ENCODE measurements around the gene SORCS2.

SORCS2 gene

GRCh38 chr4:7761312-7761711 lies 569.0 kb downstream of the SORCS2 start:
- DNase-seq, result no peak

- peak; percentile 57 to 59 for DNase-seq
These were observed 569.4 kb downstream of the SORCS2 start for GRCh38 chr4:7761720-7762119.

GRCh38 chr4:7762376-7763030 lies 570.2 kb downstream of the SORCS2 start:
- no peak for DNase-seq

DNA sequence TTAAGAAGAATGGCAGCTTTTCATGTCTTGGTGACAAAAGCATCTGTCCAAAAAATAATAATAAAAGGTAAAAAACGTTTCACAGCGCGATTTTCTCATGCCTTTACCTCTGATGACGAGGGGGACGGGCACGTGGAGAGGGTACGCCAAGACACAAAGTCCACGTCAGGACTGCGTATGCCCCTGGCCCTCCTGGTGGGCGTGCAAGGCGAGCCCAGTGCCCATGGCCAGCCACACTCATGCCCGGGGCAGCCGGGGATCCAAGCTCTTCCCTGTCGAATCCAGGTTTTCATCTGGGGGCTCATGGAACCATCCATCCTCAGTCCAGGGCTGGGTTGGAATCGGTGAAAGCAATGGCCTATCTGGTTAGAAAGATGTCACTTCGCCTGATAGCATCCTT lies 570.8 kb downstream of the SORCS2 start:
- DNase-seq, result no peak

GRCh38 chr4:7763788-7764187 lies 571.5 kb downstream of the SORCS2 start:
- no peak for DNase-seq

GRCh38 chr4:7764466-7764865 lies 572.1 kb downstream of the SORCS2 start:
- no peak for DNase-seq

DNA sequence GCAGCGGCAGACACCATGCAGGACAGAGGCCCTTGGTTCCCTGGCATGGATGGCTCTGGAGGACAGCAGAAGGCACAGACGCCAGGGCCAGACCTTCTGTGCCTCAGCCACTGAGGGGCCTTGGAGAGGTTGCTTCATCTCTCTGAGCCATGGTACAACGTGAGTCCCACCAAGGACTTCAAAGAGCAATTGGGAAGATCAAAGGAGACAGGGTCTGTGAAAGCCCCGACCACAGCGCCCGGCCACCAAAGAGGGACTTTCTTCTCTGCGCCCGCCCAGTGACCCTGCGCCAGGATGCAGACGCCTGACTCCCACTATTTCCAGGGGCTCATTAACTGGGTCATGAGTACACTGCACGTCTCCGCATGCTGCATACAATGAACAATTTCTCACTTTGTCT lies 573.3 kb downstream of the SORCS2 start:
- DNase-seq, result no peak

DNA sequence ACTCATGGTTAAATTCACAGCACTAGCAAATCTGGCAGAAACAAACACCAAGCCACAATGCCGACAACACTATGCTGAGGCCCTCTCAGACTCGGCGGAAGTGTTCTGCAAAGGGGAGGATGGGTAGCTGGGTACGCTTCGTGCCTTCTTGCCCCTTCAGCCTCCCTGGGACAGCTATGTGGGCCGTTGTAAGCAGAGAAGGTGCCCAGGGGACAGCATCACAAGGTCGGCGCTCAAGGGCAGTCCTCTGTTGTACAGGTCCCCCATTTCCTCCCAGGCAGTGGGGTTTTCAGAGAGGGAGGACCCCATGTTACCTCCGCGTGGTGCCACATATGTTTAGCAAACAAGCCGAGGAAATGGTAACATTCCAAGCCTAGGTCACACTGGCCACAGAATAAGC lies 573.7 kb downstream of the SORCS2 start:
- no peak for DNase-seq

DNA sequence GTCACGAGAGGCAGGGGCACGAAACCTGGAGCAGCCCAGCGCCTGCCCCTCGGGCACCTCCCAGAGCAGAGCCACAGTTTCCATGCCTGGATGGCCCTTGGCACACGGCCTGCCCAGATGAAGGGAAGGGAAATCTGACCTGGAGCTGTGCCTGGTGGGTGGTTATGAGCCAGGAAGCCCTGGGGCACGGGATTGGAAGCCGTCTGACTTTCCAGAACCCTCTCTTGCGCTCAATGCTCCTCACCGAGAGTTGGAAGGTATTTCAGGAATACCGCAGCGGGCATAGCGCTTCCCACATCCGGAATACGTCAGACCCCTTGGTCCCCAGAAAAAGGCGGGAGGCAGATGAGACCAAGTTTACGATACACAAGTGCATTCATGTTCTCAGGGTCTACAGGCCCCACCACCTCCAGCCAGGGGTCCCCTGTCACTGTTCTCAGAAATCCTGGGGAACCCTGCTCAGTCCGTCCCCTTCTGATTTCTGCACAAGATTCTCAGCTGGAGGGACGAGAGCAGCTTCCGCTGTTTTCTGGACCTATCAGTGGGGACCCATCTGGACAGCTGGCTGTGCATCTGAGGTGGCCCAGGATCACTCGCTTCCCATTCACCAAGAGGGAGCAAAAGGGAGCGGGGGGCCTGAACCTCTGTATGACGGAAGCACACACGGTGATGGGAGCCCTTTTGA lies 574.5 kb downstream of the SORCS2 start:
- no peak for DNase-seq

DNA sequence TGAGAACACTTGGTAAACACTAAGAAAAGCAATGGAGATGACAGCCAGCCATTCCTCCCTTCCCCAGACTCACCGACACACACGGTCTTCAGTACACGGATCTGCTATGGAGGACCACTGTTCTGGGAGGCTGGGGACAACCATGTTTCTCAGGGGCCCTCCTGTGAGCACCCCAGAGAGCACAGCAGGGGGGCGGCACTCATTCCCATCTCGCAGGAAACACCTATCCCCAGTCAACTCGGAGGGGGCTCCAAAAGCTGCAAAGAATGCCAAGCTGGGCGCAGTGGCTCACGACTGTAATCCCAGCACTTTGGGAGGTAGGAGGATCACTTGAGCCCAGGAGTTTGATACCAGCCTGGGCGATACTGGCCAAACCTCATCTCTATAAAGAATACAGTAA lies 575.2 kb downstream of the SORCS2 start:
- no peak for DNase-seq

DNA sequence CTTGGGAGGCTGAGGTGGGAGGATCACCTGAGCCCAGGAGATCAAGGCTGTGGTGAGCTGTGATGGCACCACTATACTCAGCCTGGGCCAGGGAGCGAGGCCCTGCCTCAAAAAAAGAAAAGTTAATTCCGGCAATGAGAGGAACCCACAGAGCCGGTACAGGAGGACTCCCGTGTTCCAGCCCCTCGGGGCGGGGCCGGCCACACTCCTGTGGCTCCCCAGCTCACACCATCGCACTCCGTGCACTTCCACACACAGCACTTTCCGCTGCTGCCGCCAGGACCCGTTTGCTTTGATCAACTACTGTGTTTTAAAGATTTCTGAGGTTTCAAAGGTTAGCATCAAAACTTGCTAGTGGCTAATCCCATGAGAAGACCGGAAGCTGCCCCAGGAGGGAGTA lies 575.6 kb downstream of the SORCS2 start:
- no peak for DNase-seq

DNA sequence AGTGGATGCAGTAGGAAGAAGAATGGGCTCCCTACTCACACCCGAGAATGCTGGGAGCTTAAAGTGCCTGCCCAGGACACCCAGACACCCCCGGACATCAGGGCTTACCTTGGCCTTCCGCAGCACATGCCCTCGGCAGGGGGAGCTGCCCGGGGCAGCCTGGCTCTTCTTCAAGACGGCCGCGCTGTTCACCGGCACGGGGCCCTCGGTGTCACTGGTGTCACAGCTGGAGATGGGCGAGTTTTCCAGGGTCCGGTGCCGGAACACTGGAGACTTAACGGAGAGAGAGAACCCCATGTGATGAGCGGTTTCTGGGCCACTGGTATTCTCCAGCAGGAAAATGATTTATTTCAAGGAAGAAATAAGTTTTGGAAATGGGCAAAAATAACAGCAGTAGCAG lies 576.4 kb downstream of the SORCS2 start:
- no peak for DNase-seq

DNA sequence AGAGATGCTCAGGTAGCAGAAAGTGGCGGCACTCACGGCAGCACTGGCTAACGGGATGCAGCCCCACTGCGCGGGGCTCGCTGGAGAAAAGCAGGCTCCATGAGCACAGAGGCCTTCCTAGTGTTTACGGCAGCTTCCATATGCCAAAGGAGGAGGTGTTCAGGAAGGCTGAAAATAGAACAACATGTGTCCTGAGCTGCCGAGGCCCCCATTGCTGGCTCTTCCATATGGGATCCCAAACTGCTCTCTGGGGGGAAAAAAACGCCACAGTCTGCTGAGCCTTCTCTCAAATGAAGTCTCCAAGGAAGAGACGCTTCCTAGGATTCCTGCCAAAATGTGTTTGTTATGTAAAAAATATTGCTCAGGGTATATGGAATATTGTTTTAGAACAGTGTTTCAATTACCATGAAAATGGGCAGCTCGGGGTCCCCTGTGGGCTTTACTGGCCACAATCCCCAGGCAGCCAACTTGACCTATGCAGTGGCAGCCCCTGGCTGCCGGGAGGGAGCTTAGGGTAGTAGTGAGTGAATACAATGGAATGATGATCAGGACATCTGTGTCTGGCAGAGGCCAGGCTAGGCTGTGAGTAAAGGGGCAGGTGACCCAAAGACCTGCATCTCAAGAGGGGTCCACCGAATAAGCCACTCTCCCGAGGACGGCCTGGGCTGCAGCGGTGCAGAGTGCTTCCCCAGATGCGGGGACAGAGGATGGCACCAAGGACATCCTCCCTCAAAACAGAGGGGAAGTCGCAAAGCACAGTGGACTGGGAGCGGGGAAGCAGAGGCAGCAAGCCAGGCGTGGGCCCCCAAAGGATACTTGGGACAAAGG lies 577.3 kb downstream of the SORCS2 start:
- DNase-seq, result peak in 1 of 2 donors; percentile 29

- DNase-seq, result no peak
These were observed 578.1 kb downstream of the SORCS2 start for GRCh38 chr4:7770224-7771050.

DNA sequence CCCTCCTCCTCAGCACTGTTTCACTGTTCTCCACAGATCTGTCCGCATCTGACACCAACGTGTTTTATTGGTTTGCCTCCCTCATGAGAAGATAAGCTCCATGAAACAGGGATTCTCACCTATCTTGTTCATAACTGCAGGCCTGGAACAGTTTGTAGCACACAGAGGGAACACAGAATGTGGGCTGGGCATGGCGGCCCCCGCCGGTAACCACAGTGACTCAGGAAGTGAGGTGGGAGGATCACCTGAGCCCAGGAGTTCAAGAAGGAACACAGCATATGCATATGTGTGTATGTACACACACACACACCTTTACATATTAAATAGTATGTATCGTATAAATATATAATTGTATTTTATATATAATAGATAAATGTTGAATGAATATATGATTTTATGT lies 578.7 kb downstream of the SORCS2 start:
- no peak for DNase-seq

GRCh38 chr4:7771541-7772507 lies 579.5 kb downstream of the SORCS2 start:
- no peak for DNase-seq

DNA sequence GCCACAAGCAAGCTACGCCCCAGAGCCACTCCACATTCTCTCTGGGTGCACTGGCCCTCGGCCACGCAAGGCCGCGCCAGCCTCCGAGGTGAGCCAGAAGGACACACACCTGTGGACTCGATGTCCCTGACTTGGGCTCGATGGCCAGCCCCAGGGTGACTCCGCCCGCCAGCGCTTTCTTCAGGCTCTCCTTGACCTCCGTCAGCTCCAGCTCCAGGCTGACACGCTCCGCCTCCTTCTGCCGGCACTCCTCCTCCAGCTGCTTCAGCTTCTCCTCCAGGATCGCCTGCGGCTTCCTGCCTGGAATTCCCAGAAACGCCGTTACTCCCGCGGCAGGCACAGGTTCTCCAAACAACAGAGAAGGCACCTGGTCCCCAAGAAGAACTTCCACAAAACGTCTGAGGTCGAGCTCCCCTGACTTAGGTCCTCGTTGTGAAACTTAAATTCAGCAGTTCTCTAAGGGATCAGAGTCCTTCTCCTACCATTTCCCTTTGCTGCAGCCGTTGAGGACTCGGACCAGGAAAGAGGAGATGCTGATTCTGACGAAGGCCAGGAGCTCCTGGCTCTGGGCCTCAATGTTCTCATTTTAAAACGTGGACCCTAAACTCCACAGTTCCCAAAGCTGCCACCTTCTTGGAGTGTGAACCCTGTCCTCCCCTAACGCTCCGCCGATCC lies 580.5 kb downstream of the SORCS2 start:
- DNase-seq, result no peak

- DNase-seq, result no peak
These were observed 581.3 kb downstream of the SORCS2 start for GRCh38 chr4:7773401-7774180.

DNA sequence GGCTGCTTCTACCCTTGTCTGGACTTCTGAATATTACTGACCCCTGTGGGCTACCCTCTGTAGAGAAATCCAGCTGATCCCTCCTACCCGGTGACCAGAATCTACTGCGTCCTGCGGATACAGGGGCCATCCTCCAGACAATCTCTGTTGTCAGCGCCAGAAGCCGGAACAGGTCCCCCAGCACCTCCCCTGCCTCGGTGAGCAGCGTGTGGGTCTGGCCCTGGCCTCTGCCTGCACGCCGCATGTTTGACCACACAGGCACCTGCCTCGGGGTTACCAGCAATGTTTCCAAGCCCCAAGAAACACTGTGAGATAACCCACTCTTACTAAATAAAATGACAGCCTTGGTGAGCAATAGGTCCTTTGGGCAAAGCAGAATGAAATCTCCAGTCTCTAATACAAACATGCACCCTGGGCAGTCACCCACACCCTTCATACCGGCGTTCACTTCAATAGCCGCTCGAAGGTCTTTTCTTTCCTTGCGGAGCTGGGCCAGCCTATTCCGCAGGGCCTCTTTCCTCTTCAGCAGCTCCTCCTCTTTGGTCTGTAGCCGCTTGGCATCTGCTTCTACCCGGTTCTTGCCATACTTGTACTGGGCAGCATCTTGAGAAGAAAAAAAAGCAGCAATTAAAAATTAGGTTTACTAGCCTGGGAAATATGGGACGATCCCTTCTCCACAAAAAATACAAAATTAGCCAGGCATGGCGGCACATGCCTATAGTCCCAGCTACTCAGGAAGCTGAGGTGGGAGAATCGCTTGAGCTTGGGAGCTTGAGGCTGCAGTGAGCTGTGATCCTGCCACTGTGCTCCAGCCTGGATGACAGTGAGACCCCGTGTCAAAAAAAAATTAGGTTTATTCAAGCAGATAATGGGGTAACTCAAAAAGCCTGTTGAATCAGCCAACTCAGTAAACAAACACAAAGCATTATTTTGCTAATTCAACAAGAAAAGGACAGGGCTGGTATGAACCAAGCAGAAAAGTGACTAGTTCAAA lies 582.3 kb downstream of the SORCS2 start:
- no peak for DNase-seq
